GM12873 (cell line): ENCODE results near the gene EBF4.

ENCODE experiments used
- CTCF ChIP-seq: IDR thresholded peaks from 2 replicates; pipeline ENCODE4 v1.5.1; 2012; ENCODE audit warnings: low read depth, mild to moderate bottlenecking, moderate library complexity, low read length, control low read depth; ENCODE audit not compliant: insufficient read depth; ENCODE audit errors: missing control alignments

The EBF4 gene

GRCh38 chr20:2698186-2698817 lies 5.7 kb downstream of the EBF4 start:
- no peak for TF ChIP-seq CTCF

- TF ChIP-seq CTCF: no peak
Measured at GRCh38 chr20:2698912-2699311, 6.3 kb downstream of the EBF4 start.

- TF ChIP-seq CTCF: no peak
Measured at GRCh38 chr20:2699775-2700413, 7.3 kb downstream of the EBF4 start.

- TF ChIP-seq CTCF: no peak
Measured at GRCh38 chr20:2700913-2701620, 8.5 kb downstream of the EBF4 start.

- no peak for TF ChIP-seq CTCF
Measured at GRCh38 chr20:2701671-2702081, 9.1 kb downstream of the EBF4 start.

- no peak for TF ChIP-seq CTCF
Measured at GRCh38 chr20:2703716-2704475, 11.3 kb downstream of the EBF4 start.
